Natural killer cell (primary cell): ENCODE data around the gene SALL2. TPM values are rescaled to one million over a fixed set of nuclear protein-coding genes. Genes with fewer than 3 reads are reported as not detected.
A peak's percentile ranks its signal among the peaks of the same experiment; 100 is the strongest.

ENCODE experiments used
- ATAC-seq, 3 donors: fragments of 150-1000 bp in 2 of 3; fragments of 200-7000 bp in 1 of 3; cut with Tn5 transposase; 1 replicate in 1 of 3; 2 replicates in 2 of 3; pipeline ENCODE4 v1.10.0; 2021; ENCODE audit warnings: mild to moderate bottlenecking in 2 of 3, moderate library complexity in 2 of 3
- DNase-seq, 2 donors: peaks; one replicate each; pipeline versions ENCODE4 v3.0.0 to v3.0.0-alpha.2; 2013 to 2021; ENCODE audit warnings: mixed read lengths in 1 of 2
- H3K27ac ChIP-seq: one replicate; pipeline ENCODE4 v1.5.1; 2013; ENCODE audit warnings: mild to moderate bottlenecking, low read length
- H3K27me3 ChIP-seq: one replicate; pipeline ENCODE4 v1.6.1; 2013; ENCODE audit warnings: low read length; ENCODE audit not compliant: control insufficient read depth, insufficient read depth
- H3K36me3 ChIP-seq: one replicate; pipeline ENCODE4 v1.6.1; 2013; ENCODE audit warnings: low read length; ENCODE audit not compliant: control insufficient read depth, insufficient read depth
- H3K4me1 ChIP-seq: one replicate; pipeline ENCODE4 v1.6.1; 2013; ENCODE audit warnings: low read length; ENCODE audit not compliant: control insufficient read depth, insufficient read depth
- H3K4me3 ChIP-seq: one replicate; pipeline ENCODE4 v1.5.1; 2013; ENCODE audit warnings: low read length
- H3K9me3 ChIP-seq: one replicate; pipeline ENCODE4 v1.6.1; 2013; ENCODE audit warnings: low read length; ENCODE audit not compliant: control insufficient read depth, insufficient read depth
- H3K27ac Mint-ChIP-seq, 2 donors: one replicate each; pipeline ENCODE4 v1.8.0; 2022; ENCODE audit warnings: mild to moderate bottlenecking in 2 of 2, mixed read lengths in 2 of 2, moderate library complexity in 1 of 2
- H3K27me3 Mint-ChIP-seq, 2 donors: one replicate each; pipeline ENCODE4 v1.8.0; 2022; ENCODE audit warnings: low read depth in 2 of 2, mixed read lengths in 2 of 2
- H3K36me3 Mint-ChIP-seq: one replicate; pipeline ENCODE4 v1.8.0; 2022; ENCODE audit warnings: mixed read lengths
- H3K4me1 Mint-ChIP-seq, 2 donors: one replicate each; pipeline ENCODE4 v1.8.0; 2022; ENCODE audit warnings: mixed read lengths in 2 of 2
- H3K4me3 Mint-ChIP-seq: one replicate; pipeline ENCODE4 v1.8.0; 2022; ENCODE audit warnings: mild to moderate bottlenecking, moderate library complexity, mixed read lengths
- H3K9me3 Mint-ChIP-seq, 2 donors: one replicate each; pipeline ENCODE4 v1.8.0; 2022; ENCODE audit warnings: mixed read lengths in 2 of 2
- WGBS: methylation state at CpG from one replicate; pipeline ENCODE4 v1.1.7; 2013; ENCODE audit warnings: missing lambda C conversion rate; ENCODE audit not compliant: insufficient coverage; 5-methylcytosine and 5-hydroxymethylcytosine counted together
- intact Hi-C: fragments of 100-400 bp; cut with micrococcal nuclease; formaldehyde crosslinking; loops from one replicate; pipeline ENCODE4 v1.14.2; 2022
- total RNA-seq, 4 donors: library from RNA; stranded (reverse); fragments of 120-200 nt in 1 of 4; gene quantifications; one replicate each; pipeline versions ENCODE4 v1.2.3 to v1.2.4, GENCODE V29; 2013 to 2022
- TF ChIP-seq, protein P1 (sequence below): fragments of 200-600 bp; IDR thresholded peaks from one replicate; pipeline ENCODE4 v1.8.0; 2022; ENCODE audit warnings: antibody characterized with exemption

Gene SALL2
- total RNA-seq, 3 donors from 2014 or later (not counting 1 experiment from before 2014, with no cell fraction given), result 1.6 to 2.5 (median 2.2) TPM

DNA sequence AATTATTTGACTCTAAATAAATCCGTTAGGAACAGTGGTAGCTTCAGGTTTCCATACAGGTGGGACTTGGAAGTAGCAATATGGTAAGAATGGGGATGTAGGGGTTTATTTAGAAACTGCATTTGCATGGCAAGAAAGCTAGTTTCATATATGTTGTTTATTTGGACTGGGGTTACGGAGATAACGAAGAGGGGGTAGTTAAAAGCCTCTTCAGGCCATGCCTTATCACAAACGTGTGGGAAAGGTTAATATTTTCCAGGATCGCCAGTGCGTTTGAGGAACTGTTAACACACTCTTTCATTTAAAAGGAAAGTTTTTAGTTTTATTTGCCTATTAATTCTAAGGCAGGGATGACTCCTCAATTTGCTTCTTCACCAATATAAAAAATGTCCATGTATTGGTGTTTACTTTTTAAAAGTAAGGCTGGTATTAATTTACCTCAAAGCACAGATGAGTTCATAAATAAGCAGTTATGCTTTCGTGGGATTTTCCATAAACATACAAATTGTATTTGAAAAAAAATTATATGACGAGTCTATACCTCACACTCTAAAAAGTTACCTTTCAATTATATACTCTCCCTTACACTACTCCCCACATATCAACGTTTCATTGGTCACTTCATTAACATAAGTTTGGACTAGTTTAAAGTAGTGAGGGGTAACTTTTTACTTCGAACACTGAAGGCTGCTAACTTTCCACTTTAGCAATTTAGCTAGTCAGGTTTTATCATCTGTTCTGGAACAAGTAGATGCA, 50.2 kb downstream of the SALL2 start:
- Histone ChIP-seq H3K9me3 (no peaks in the 10 kb centered on the region), H3K27me3 (no peaks in the 10 kb centered on the region), H3K27ac (peak overlapping the region; percentile 73), H3K4me3 (peak overlapping the region; percentile 80), H3K4me1 (peaks cover 9% of the 10 kb centered on the region), H3K36me3 (peaks cover 21% of the 10 kb centered on the region)
- Mint-ChIP-seq H3K27ac (peak overlapping the region; percentile 96 to 97), H3K9me3 (no peaks in the 10 kb centered on the region), H3K4me3 (peak overlapping the region; percentile 98), H3K4me1 (peaks cover 35 to 37% of the 10 kb centered on the region in 2 donors), H3K36me3 (peaks cover 11% of the 10 kb centered on the region), H3K27me3 (no peaks in the 10 kb centered on the region)
- TF ChIP-seq, protein P1, sequence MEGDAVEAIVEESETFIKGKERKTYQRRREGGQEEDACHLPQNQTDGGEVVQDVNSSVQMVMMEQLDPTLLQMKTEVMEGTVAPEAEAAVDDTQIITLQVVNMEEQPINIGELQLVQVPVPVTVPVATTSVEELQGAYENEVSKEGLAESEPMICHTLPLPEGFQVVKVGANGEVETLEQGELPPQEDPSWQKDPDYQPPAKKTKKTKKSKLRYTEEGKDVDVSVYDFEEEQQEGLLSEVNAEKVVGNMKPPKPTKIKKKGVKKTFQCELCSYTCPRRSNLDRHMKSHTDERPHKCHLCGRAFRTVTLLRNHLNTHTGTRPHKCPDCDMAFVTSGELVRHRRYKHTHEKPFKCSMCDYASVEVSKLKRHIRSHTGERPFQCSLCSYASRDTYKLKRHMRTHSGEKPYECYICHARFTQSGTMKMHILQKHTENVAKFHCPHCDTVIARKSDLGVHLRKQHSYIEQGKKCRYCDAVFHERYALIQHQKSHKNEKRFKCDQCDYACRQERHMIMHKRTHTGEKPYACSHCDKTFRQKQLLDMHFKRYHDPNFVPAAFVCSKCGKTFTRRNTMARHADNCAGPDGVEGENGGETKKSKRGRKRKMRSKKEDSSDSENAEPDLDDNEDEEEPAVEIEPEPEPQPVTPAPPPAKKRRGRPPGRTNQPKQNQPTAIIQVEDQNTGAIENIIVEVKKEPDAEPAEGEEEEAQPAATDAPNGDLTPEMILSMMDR, result no peak
- no peak for DNase-seq
- WGBS, result 84% methylated on average over 4 of the region's 10 CpGs
- ATAC-seq, result no peak
- intact Hi-C loops, result no loop called here

Other genes starting within 250 kb of the SALL2 start
- gene RPGRIP1, start 246.3 kb downstream of the SALL2 start, total RNA-seq, result under 1 TPM in 2 of 3 donors, not detected in 1; 0.68 to 0.85 TPM
- gene SUPT16H, start 142.3 kb downstream of the SALL2 start, total RNA-seq, result 10 to 100 TPM; 60.3 to 72.6 (median 65.1) TPM
- gene CHD8, start 70.2 kb downstream of the SALL2 start, total RNA-seq, result 100 to 1,000 TPM; 150 to 167 (median 162) TPM
- 10 to 100 TPM; 43.3 to 64.7 (median 50.9) TPM for gene RAB2B, start 49.4 kb downstream of the SALL2 start, total RNA-seq
- gene TOX4, start 49.2 kb downstream of the SALL2 start, total RNA-seq, result 100 to 1,000 TPM; 103 to 123 (median 123) TPM
- 10 to 100 TPM; 63.3 to 72.5 (median 68.3) TPM for gene METTL3, start 15.0 kb downstream of the SALL2 start, total RNA-seq
- gene OR10G3, start 53.7 kb upstream of the SALL2 start, total RNA-seq, result not detected
- gene OR10G2, start 108.6 kb upstream of the SALL2 start, total RNA-seq, result not detected
- gene OR4E2, start 127.5 kb upstream of the SALL2 start, total RNA-seq, result not detected
- not detected for gene OR4E1, start 147.5 kb upstream of the SALL2 start, total RNA-seq